ENCODE measurements around the gene PTPN14. TPM values are rescaled to one million over a fixed set of nuclear protein-coding genes. Genes with fewer than 3 reads are reported as not detected.

PTPN14 gene
- total RNA-seq, 3 donors from 2014 or later = 5.8 to 49.0 (median 8.3) TPM

DNA sequence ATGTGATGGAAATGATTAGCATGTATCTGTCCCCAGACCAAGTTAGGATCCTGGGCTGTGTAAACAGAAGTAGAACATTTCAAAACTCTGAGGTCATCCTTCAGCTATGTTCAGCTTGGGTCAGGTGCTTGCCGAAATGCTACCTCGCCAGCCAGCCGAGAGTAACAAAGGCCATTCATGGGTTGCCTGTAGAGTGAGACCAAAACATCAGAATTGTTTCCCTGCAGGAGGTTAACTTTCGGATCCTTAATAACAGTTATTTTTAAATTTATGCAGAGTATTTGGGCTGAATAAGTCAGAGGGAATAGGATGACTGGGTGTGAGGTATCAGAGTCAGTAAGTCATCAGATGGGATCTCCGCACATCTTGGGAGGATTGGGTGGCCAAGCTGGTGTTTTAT lies 234.8 kb downstream of the PTPN14 start:
- TF ChIP-seq, protein P1, sequence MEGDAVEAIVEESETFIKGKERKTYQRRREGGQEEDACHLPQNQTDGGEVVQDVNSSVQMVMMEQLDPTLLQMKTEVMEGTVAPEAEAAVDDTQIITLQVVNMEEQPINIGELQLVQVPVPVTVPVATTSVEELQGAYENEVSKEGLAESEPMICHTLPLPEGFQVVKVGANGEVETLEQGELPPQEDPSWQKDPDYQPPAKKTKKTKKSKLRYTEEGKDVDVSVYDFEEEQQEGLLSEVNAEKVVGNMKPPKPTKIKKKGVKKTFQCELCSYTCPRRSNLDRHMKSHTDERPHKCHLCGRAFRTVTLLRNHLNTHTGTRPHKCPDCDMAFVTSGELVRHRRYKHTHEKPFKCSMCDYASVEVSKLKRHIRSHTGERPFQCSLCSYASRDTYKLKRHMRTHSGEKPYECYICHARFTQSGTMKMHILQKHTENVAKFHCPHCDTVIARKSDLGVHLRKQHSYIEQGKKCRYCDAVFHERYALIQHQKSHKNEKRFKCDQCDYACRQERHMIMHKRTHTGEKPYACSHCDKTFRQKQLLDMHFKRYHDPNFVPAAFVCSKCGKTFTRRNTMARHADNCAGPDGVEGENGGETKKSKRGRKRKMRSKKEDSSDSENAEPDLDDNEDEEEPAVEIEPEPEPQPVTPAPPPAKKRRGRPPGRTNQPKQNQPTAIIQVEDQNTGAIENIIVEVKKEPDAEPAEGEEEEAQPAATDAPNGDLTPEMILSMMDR (IDR thresholded peaks at IDR 0.05) = no peak
- Histone ChIP-seq H3K9me3 (no peaks in the 10 kb centered on the region), H3K4me3 (no peak overlapping the region), H3K36me3 (ENCODE audit: low read depth) (no peaks in the 10 kb centered on the region), H3K4me1 (ENCODE audit: low read depth) (no peaks in the 10 kb centered on the region)
- no peak for ATAC-seq
- intact Hi-C loops (cut with DNase I, micrococcal nuclease) = no loop called here
- DNase-seq = no peak

DNA sequence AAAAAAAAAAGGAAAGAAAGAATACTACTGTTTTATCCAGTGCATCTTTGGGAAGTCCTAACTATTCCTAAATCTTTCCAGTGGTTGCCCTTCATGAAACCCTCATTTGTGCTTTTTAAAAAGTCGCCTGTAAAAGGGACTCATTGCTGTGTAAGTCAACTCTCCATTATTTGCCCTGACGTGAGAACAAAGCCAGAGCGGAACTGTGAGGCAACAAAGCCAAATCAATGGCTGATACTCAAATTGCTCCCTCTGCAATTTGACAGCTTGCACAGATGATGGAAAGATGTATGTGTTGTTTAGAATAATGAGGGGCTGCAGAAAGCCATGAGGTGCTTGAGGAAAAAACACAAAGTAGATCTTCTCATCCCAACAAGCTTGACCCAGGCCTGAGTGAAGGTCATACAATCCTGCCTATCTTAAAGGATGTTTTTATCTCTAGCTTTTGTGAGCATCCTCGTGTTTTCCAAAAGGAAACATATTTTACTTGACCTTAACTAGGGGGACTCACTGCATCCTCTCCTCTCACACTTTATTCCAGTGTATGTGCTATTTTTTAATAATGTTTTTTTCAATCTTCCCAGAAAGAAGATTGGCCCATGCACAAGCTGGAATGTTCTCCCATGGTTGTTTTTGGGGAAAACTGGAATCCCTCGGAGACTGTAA lies 237.1 kb downstream of the PTPN14 start:
- Histone ChIP-seq H3K4me3 (no peak overlapping the region), H3K36me3 (ENCODE audit: low read depth) (no peaks in the 10 kb centered on the region), H3K4me1 (ENCODE audit: low read depth) (no peaks in the 10 kb centered on the region), H3K9me3 (no peaks in the 10 kb centered on the region)
- intact Hi-C loops (cut with DNase I, micrococcal nuclease) = no loop called here
- no peak for DNase-seq
- no peak for ATAC-seq
- TF ChIP-seq, protein P1 (IDR thresholded peaks at IDR 0.05) = no peak

DNA sequence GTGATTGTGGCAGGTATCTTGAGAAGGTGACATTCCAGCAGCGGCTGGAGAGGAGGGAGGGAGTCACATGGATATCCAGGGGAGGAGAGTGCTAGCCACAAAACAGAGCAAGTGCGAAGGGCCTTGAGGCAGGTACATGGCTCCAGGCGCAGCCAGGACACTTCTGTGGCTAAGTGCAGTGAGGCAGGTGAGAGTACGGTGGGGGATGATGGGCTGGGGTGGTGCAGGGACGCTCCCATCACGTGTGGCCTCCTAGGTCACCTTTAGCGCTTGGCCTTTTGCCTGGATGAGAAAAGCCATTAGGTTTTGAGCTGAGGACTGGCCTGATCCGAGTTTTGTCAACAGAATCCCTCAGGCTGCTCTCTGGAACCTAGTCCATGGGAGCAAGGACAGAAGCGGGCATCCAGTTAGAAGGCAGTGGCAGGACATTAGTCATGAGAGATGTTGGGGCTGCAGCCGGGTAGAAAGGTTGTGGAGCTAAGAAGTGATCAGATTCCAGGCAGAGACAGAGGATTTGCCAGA lies 238.8 kb downstream of the PTPN14 start:
- no peak overlapping the region for H3K4me3 ChIP-seq
- ATAC-seq = no peak
- intact Hi-C loops (cut with DNase I, micrococcal nuclease) = no loop called here

DNA sequence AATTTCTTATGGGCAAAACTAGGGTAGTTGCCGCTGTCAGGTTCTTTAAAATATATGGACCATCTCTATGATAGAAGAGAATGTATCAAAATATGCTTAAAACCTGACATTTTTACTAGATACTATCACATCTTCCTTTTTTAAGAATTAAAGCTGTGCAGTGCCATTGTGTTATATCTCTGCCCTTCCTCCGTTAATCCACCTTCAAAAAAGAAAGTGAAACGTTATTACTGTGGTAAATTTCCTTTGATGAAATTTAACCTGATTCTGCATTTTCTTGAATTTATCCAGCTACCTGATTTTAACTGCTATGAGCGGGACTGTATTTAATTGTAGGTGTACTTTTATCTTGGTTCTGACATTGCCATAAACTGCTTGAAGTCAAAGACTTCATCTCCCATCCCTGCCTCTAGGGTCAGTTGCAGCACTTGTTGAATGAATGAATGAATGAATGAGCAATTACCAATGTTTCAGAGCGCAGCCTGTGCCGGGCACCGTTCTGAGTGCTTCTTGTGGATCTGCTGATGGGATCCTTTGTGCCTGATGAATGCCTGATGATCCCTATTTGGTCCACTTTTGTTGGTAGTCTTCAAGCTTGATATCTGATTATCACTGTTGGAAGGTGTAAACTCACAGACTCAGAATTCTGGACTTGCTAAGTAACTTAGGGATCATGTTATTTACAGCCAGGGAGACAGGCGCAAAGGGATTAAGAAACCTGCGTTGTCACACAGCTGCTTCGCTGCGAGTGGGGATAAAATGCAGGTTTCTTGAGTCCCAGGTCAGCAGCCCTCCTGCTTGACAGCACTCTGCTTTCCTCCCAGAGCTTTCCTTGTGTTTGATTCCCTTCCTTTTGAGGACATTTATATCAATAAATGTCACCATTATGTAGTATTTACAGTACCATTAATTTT lies 240.4 kb downstream of the PTPN14 start:
- H3K9me3 ChIP-seq = no peaks in the 10 kb centered on the region
- ATAC-seq = no peak
- intact Hi-C loops (cut with DNase I, micrococcal nuclease) = no loop called here
- TF ChIP-seq, protein P1 (IDR thresholded peaks at IDR 0.05) = no peak
- DNase-seq = no peak
- no peaks in the 10 kb centered on the region for H3K36me3 ChIP-seq (ENCODE audit: low read depth)
- no peak overlapping the region for H3K4me3 ChIP-seq
- no peaks in the 10 kb centered on the region for H3K4me1 ChIP-seq (ENCODE audit: low read depth)

More for the DNA sequence above, 238.8 kb downstream of the PTPN14 start:
- H3K9me3 ChIP-seq = no peaks in the 10 kb centered on the region
- no peaks in the 10 kb centered on the region for H3K36me3 ChIP-seq (ENCODE audit: low read depth)
- DNase-seq = no peak
- no peaks in the 10 kb centered on the region for H3K4me1 ChIP-seq (ENCODE audit: low read depth)
- TF ChIP-seq, protein P1 (IDR thresholded peaks at IDR 0.05) = no peak

DNA sequence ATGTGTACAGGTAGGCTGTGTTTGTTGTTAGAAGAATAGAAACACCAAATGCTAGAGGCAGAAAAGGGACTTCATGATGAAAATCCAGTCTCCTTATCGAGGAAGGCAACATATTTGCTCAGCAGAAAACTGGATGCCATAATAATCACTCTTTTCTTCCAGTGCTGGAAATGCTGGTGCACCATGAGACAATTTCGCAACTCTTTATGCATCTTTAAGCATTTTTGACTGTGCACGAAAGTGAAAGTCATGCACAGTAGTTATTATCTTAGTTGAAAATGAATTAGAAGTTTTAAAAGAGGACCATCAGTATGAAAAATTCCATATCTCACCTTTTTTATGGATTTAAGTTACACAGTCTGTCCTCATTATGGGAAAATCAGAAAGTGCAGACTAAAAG lies 241.4 kb downstream of the PTPN14 start:
- no peaks in the 10 kb centered on the region for H3K9me3 ChIP-seq
- ATAC-seq = no peak
- intact Hi-C loops (cut with DNase I, micrococcal nuclease) = no loop called here
- no peaks in the 10 kb centered on the region for H3K4me1 ChIP-seq (ENCODE audit: low read depth)
- H3K4me3 ChIP-seq = no peak overlapping the region
- DNase-seq = no peak
- TF ChIP-seq, protein P1 (IDR thresholded peaks at IDR 0.05) = no peak
- no peaks in the 10 kb centered on the region for H3K36me3 ChIP-seq (ENCODE audit: low read depth)
